OCI-LY3 (cell line): Measurements from ENCODE around the gene EPHA10.

Source experiments
- EZH2phosphoT487 ChIP-seq: fragments of 200-600 bp; shearing (Covaris generic); IDR thresholded peaks from 2 replicates; pipeline ENCODE4 v1.6.1; 2018; ENCODE audit warnings: antibody characterized with exemption, mixed run types, low read depth
- TF ChIP-seq, protein P1 (sequence below): fragments of 200-600, 300-600 bp; sonication (generic); IDR thresholded peaks from 2 replicates; pipeline ENCODE4 v1.5.1; 2014; ENCODE audit warnings: antibody characterized with exemption, low read length, low read depth

DNA sequence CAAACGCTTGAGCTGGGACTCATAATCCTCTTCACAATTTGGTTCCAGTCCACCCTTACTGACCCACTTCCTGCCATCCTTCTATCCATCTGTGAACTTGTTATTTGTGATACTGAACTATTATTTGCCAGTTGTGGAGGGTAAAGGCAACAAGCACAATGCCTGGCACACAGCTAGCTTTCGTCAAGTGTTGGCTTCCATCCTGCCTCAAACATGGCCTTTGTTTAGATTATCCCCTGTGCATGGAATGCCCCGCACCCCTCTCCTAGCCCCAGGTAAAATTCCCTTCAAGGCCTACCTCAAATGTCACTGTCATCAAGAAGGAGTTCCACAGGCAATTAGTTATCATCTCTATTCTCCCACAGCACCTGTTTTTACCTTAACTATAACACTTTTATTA, 84.0 kb downstream of the EPHA10 start:
- TF ChIP-seq, protein P1, sequence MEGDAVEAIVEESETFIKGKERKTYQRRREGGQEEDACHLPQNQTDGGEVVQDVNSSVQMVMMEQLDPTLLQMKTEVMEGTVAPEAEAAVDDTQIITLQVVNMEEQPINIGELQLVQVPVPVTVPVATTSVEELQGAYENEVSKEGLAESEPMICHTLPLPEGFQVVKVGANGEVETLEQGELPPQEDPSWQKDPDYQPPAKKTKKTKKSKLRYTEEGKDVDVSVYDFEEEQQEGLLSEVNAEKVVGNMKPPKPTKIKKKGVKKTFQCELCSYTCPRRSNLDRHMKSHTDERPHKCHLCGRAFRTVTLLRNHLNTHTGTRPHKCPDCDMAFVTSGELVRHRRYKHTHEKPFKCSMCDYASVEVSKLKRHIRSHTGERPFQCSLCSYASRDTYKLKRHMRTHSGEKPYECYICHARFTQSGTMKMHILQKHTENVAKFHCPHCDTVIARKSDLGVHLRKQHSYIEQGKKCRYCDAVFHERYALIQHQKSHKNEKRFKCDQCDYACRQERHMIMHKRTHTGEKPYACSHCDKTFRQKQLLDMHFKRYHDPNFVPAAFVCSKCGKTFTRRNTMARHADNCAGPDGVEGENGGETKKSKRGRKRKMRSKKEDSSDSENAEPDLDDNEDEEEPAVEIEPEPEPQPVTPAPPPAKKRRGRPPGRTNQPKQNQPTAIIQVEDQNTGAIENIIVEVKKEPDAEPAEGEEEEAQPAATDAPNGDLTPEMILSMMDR: no peak
- no peak for TF ChIP-seq EZH2phosphoT487
